Right lobe of liver (tissue), 6 donors: ENCODE results near the gene LETM1. TPM values are rescaled to one million over a fixed set of nuclear protein-coding genes. Genes with fewer than 3 reads are reported as not detected.

ENCODE experiments used
- ATAC-seq, 4 donors: fragments of 200-7000 bp; cut with Tn5 transposase; one replicate each; pipeline ENCODE4 v1.9.1; 2020; ENCODE audit warnings: mild to moderate bottlenecking in 4 of 4, moderate library complexity in 4 of 4
- DNase-seq, 3 donors: peaks; one replicate each; pipeline ENCODE4 v3.0.0-alpha.2; 2020
- H3K27ac ChIP-seq, 3 donors: fragments of 200-600 bp; one replicate each; pipeline ENCODE4 v1.8.0; 2022
- H3K27me3 ChIP-seq, 2 donors: fragments of 200-600 bp; one replicate each; pipeline ENCODE4 v1.8.0; 2022
- H3K36me3 ChIP-seq, 4 donors: fragments of 200-600 bp; sonication (generic) in 1 of 4; one replicate each; pipeline versions ENCODE4 v1.5.1 to v1.8.0; 2017 to 2022; ENCODE audit warnings: control low read depth in 1 of 4
- H3K4me1 ChIP-seq, 4 donors: fragments of 200-600 bp; sonication (generic) in 1 of 4; one replicate each; pipeline versions ENCODE4 v1.5.1 to v1.8.0; 2017 to 2022; ENCODE audit warnings: control low read depth in 1 of 4
- H3K4me3 ChIP-seq, 3 donors: fragments of 200-600 bp; one replicate each; pipeline ENCODE4 v1.8.0; 2022
- H3K9me3 ChIP-seq, 4 donors: fragments of 200-600 bp; sonication (generic) in 1 of 4; one replicate each; pipeline versions ENCODE4 v1.5.1 to v1.8.0; 2017 to 2022; ENCODE audit warnings: control low read depth in 1 of 4
- POLR2A ChIP-seq: fragments of 450-650 bp; IDR thresholded peaks from one replicate; pipeline ENCODE4 v1.6.1; 2017; ENCODE audit warnings: antibody characterized with exemption, mild to moderate bottlenecking
- WGBS: methylation state at CpG from one replicate; pipeline ENCODE4 v1.1.6; 2018; ENCODE audit warnings: low coverage, low lambda C conversion rate; ENCODE audit not compliant: insufficient coverage; ENCODE audit errors: missing lambda C conversion rate; 5-methylcytosine and 5-hydroxymethylcytosine counted together
- intact Hi-C, 2 donors: fragments of 100-400 bp; cut with DNase I; formaldehyde crosslinking; loops; one replicate each; pipeline versions ENCODE4 v1.11.2 to v1.14.1; 2022
- total RNA-seq, 6 experiments: library from RNA; depleted of rRNA in 2 of 6; stranded (reverse); fragments of >200 nt in 2 of 6; fragmentation: NEBNext Ultra II Directional in 3 of 6; extraction: Animal tissue kit (Norgen Biotek cat#: 25700) in 3 of 6; gene quantifications; one replicate each; pipeline versions ENCODE4 v1.1.0 to v1.2.4, GENCODE V29; 2016 to 2023
- TF ChIP-seq, protein P1 (sequence below), 4 donors: fragments of 200-600 bp in 3 of 4; fragments of 450-650 bp in 1 of 4; IDR thresholded peaks; one replicate each; pipeline versions ENCODE4 v1.5.1 to v1.8.0; 2016 to 2022; ENCODE audit warnings: antibody characterized with exemption in 4 of 4, mild to moderate bottlenecking in 2 of 4
- donor health status: DM: no; HTN: yes; CAD: no.
- donor health status: DM: no; HTN: no; CAD: no.
- donor health status: DM: no; HTN: no; CAD: no.
- donor health status: DM: no; HTN: yes; CAD: no.
- donor health status: DM: no; HTN: yes; CAD: no.

Gene LETM1
- total RNA-seq, 6 experiments from 2014 or later: 18.1 to 31.0 (median 25.6) TPM

- H3K4me1 ChIP-seq: peaks cover 0 to 4% (median 2%) of the 10 kb centered on the region in 4 donors
- H3K27ac ChIP-seq: no peak overlapping the region
- no peak overlapping the region for H3K4me3 ChIP-seq
- no peaks in the 10 kb centered on the region for H3K9me3 ChIP-seq
- no peak for DNase-seq
- no peaks in the 10 kb centered on the region for H3K27me3 ChIP-seq
- no peaks in the 10 kb centered on the region for H3K36me3 ChIP-seq
- no peak for TF ChIP-seq POLR2A
- TF ChIP-seq, protein P1, sequence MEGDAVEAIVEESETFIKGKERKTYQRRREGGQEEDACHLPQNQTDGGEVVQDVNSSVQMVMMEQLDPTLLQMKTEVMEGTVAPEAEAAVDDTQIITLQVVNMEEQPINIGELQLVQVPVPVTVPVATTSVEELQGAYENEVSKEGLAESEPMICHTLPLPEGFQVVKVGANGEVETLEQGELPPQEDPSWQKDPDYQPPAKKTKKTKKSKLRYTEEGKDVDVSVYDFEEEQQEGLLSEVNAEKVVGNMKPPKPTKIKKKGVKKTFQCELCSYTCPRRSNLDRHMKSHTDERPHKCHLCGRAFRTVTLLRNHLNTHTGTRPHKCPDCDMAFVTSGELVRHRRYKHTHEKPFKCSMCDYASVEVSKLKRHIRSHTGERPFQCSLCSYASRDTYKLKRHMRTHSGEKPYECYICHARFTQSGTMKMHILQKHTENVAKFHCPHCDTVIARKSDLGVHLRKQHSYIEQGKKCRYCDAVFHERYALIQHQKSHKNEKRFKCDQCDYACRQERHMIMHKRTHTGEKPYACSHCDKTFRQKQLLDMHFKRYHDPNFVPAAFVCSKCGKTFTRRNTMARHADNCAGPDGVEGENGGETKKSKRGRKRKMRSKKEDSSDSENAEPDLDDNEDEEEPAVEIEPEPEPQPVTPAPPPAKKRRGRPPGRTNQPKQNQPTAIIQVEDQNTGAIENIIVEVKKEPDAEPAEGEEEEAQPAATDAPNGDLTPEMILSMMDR (IDR thresholded peaks at IDR 0.05): no peak
- intact Hi-C loops: no loop called here
- peak in 1 of 4 donors; percentile 6 for ATAC-seq
- WGBS: no CpG with 5 or more reads among the region's 23 CpGs
Observed at GRCh38 chr4:1768367-1769034, 87.5 kb downstream of the LETM1 start.

GRCh38 chr4:1767770-1768366 is 88.1 kb downstream of the LETM1 start:
- intact Hi-C loops: no loop called here
- H3K36me3 ChIP-seq: no peaks in the 10 kb centered on the region
- TF ChIP-seq, protein P1 (IDR thresholded peaks at IDR 0.05): peak in 1 of 4 donors; percentile 10
- no peak for TF ChIP-seq POLR2A
- H3K27me3 ChIP-seq: no peaks in the 10 kb centered on the region
- 56% methylated on average over 4 of the region's 32 CpGs for WGBS
- no peaks in the 10 kb centered on the region for H3K9me3 ChIP-seq
- peak overlapping the region in 2 of 3 donors; percentile 18 to 33 for H3K4me3 ChIP-seq
- DNase-seq (no peak), ATAC-seq (peak; percentile 6 to 52 (median 37))
- H3K27ac ChIP-seq: no peak overlapping the region
- H3K4me1 ChIP-seq: peaks cover 0 to 8% (median 2%) of the 10 kb centered on the region in 4 donors

DNA sequence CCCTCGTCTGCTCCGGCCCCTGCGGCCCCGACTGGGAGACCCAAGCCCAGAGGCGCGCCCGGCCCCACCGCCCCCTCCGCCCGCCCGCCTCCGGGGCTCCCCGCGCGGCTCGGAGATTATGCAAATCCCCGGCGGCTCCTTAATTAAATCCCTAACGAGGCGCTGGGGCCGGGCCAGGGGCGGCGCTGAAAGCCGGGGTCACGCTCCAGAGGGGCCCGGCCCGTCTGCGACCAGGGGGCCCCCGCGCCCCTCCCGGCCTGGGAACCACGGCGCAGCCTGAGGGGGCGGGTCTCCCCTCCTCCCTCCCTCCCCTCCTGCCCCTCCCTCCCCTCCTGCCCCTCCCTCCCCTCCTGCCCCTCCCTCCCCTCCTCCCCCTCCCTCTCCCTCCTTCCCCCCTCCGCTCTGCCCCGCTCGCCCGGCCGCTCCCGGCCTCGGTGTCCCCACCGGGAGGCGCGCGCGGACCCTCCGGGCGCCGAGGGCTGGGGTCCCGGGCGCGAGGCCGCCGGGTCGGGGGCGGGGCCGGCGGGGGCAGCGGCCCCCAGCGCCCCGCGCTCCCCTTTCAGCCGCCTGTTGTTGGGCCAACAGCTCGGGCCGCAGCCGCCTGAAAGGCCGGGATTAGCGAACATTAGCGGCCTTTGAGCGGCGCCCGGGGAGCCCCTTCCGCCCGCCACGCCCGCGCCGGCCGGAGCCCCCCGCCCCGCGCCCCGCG is 88.7 kb downstream of the LETM1 start:
- H3K4me3 ChIP-seq: peak overlapping the region in 2 of 3 donors; percentile 18 to 33
- 0% methylated on average over 22 of the region's 84 CpGs for WGBS
- no peak for DNase-seq
- intact Hi-C loops: no loop called here
- H3K9me3 ChIP-seq: no peaks in the 10 kb centered on the region
- H3K4me1 ChIP-seq: peaks cover 0 to 8% (median 2%) of the 10 kb centered on the region in 4 donors
- TF ChIP-seq, protein P1 (IDR thresholded peaks at IDR 0.05): no peak
- TF ChIP-seq POLR2A: no peak
- no peaks in the 10 kb centered on the region for H3K36me3 ChIP-seq
- no peaks in the 10 kb centered on the region for H3K27me3 ChIP-seq
- no peak for ATAC-seq
- no peak overlapping the region for H3K27ac ChIP-seq

GRCh38 chr4:1766106-1767060 is 89.6 kb downstream of the LETM1 start:
- 0% methylated on average over 2 of the region's 41 CpGs for WGBS
- Histone ChIP-seq H3K27me3 (no peaks in the 10 kb centered on the region), H3K36me3 (no peaks in the 10 kb centered on the region), H3K9me3 (no peaks in the 10 kb centered on the region), H3K4me1 (peaks cover 0 to 8% (median 2%) of the 10 kb centered on the region in 4 donors), H3K27ac (no peak overlapping the region), H3K4me3 (peak overlapping the region in 1 of 3 donors; percentile 14)
- DNase-seq (no peak), ATAC-seq (peak in 3 of 4 donors; percentile 10 to 16 (median 15))
- TF ChIP-seq, protein P1 (IDR thresholded peaks at IDR 0.05): no peak
- no peak for TF ChIP-seq POLR2A
- intact Hi-C loops: no loop called here
